Measurements from ENCODE around the gene SLC6A19.

SLC6A19 gene

DNA sequence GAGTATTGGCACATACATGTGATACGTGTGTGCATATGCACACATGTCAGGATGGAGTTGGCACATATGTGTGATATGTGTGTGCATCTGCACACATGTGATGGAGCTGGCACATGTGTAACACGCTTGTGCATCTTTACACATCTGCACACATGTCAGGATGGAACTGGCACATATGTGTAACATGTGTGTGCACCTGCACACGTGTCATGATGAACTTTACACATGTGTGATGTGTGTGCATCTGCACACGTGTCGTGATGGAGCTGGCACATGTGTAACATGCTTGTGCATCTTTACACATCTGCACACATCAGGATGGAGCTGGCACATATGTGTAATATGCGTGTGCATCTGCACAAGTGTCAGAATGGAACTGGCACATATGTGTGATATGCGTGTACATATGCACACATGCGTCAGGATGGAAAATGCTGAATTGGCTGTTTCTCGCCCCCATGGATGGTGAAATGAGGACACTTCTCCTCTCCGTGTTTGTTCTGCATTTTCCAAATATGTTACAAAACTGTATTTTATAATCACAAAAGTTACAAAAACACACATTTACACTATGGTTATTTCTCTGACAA lies 16.3 kb upstream of the SLC6A19 start:
- no peak for DNase-seq
- Histone ChIP-seq H3K27me3 (replicated peaks in 2 of 5; ENCODE audit: control insufficient read depth in 4 of 5, insufficient read depth in 5 of 5, low read length in 4 of 5) (no peaks in the 10 kb centered on the region), H3K9me3 (ENCODE audit: control extremely low read depth in 1 of 5, control insufficient read depth in 4 of 5, insufficient read depth in 2 of 5, low read depth in 1 of 5, low read length in 4 of 5) (no peaks in the 10 kb centered on the region), H3K27ac (ENCODE audit: insufficient read depth in 1 of 2, low read depth in 1 of 2, low read length in 2 of 2, poor library complexity in 1 of 2, severe bottlenecking in 2 of 2) (no peak overlapping the region), H3K36me3 (ENCODE audit: control insufficient read depth in 4 of 4, insufficient read depth in 4 of 4, low read length in 3 of 4) (no peaks in the 10 kb centered on the region), H3K4me3 (ENCODE audit: control insufficient read depth in 1 of 7, extremely low read depth in 1 of 7, insufficient read depth in 4 of 7, low read depth in 2 of 7, low read length in 6 of 7) (no peak overlapping the region), H3K4me1 (ENCODE audit: control extremely low read depth in 1 of 4, control insufficient read depth in 4 of 4, insufficient read depth in 4 of 4, low read length in 3 of 4) (no peaks in the 10 kb centered on the region)
- POLR2A ChIA-PET, result no interaction called here
- WGBS (ENCODE audit: insufficient coverage), result 95% methylated on average over 7 of the region's 10 CpGs
- CTCF ChIA-PET, result interaction anchor here (0.7 to 2.8 kb wide), 6 partner anchors 11 to 263 kb away, joined by 3 to 11 read pairs (median 4); no protein-coding TSS in a partner anchor

GRCh38 chr5:1185629-1186350 lies 15.6 kb upstream of the SLC6A19 start:
- ChIA-PET POLR2A (no interaction called here), CTCF (interaction anchor here (0.7 to 2.8 kb wide), 4 partner anchors 11 to 20 kb away, joined by 3 to 11 read pairs (median 4); no protein-coding TSS in a partner anchor)
- Histone ChIP-seq H3K36me3 (ENCODE audit: control insufficient read depth in 4 of 4, insufficient read depth in 4 of 4, low read length in 3 of 4) (no peaks in the 10 kb centered on the region), H3K4me1 (ENCODE audit: control extremely low read depth in 1 of 4, control insufficient read depth in 4 of 4, insufficient read depth in 4 of 4, low read length in 3 of 4) (peaks cover 0 to 3% (median under 1%) of the 10 kb centered on the region in 4 experiments), H3K9me3 (ENCODE audit: control extremely low read depth in 1 of 5, control insufficient read depth in 4 of 5, insufficient read depth in 2 of 5, low read depth in 1 of 5, low read length in 4 of 5) (no peaks in the 10 kb centered on the region), H3K27ac (ENCODE audit: insufficient read depth in 1 of 2, low read depth in 1 of 2, low read length in 2 of 2, poor library complexity in 1 of 2, severe bottlenecking in 2 of 2) (no peak overlapping the region), H3K27me3 (replicated peaks in 2 of 5; ENCODE audit: control insufficient read depth in 4 of 5, insufficient read depth in 5 of 5, low read length in 4 of 5) (no peaks in the 10 kb centered on the region), H3K4me3 (ENCODE audit: control insufficient read depth in 1 of 7, extremely low read depth in 1 of 7, insufficient read depth in 4 of 7, low read depth in 2 of 7, low read length in 6 of 7) (no peak overlapping the region)
- 86% methylated on average over 12 of the region's 12 CpGs for WGBS (ENCODE audit: insufficient coverage)
- DNase-seq, result peak; percentile 14 to 21 (median 18)

- Histone ChIP-seq H3K27me3 (replicated peaks in 2 of 5; ENCODE audit: control insufficient read depth in 4 of 5, insufficient read depth in 5 of 5, low read length in 4 of 5) (no peaks in the 10 kb centered on the region), H3K9me3 (ENCODE audit: control extremely low read depth in 1 of 5, control insufficient read depth in 4 of 5, insufficient read depth in 2 of 5, low read depth in 1 of 5, low read length in 4 of 5) (no peaks in the 10 kb centered on the region), H3K27ac (ENCODE audit: insufficient read depth in 1 of 2, low read depth in 1 of 2, low read length in 2 of 2, poor library complexity in 1 of 2, severe bottlenecking in 2 of 2) (no peak overlapping the region), H3K4me1 (ENCODE audit: control extremely low read depth in 1 of 4, control insufficient read depth in 4 of 4, insufficient read depth in 4 of 4, low read length in 3 of 4) (peaks cover 0 to 4% (median 2%) of the 10 kb centered on the region in 4 experiments), H3K36me3 (ENCODE audit: control insufficient read depth in 4 of 4, insufficient read depth in 4 of 4, low read length in 3 of 4) (no peaks in the 10 kb centered on the region), H3K4me3 (ENCODE audit: control insufficient read depth in 1 of 7, extremely low read depth in 1 of 7, insufficient read depth in 4 of 7, low read depth in 2 of 7, low read length in 6 of 7) (no peak overlapping the region)
- WGBS (ENCODE audit: insufficient coverage), result 86% methylated on average over 15 of the region's 18 CpGs
- POLR2A ChIA-PET, result no interaction called here
- DNase-seq, result no peak
- CTCF ChIA-PET, result interaction anchor here (2.8 kb wide), 1 partner anchor 12 kb away, joined by 11 read pairs; no protein-coding TSS in a partner anchor
Measured at GRCh38 chr5:1186351-1187233, 14.8 kb upstream of the SLC6A19 start.

DNA sequence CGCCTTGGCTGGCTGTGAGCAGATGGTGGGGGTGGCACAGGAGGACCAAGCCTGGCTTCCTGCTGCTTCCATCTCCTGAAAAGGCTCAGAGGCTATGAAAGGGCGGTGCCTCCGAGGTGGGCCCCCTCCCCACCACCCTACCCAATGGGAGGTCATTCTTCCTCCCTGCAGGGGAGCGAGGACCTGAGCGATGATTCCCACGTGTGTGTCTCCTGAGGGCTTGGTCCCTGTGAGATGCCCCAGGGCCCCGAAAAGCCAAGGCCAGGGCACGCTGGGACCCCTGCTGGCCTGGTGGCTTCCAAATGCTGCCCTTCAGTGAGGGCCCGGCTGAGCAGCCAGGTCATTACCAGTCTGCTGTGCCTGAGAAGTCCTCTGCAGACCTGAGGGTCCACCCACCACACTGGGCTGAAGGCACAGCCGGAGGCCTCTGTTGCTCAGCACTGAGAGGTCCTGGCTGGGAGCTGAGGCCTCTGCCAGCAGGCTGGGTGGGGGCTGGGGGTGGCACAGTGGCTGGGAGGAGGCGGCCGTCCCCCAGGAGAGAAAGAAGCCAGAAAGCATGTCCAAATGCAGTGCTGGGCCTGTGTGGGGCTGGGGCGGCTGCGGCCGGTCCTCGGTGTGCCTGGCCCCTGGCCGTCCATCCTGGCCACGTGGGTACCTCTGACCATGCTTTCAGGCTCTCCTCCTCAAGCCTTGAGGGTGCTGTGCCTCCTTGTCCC lies 14.0 kb upstream of the SLC6A19 start:
- no peak overlapping the region for H3K4me3 ChIP-seq (ENCODE audit: control insufficient read depth in 1 of 7, extremely low read depth in 1 of 7, insufficient read depth in 4 of 7, low read depth in 2 of 7, low read length in 6 of 7)
- H3K36me3 ChIP-seq (ENCODE audit: control insufficient read depth in 4 of 4, insufficient read depth in 4 of 4, low read length in 3 of 4), result no peaks in the 10 kb centered on the region
- ChIA-PET CTCF (interaction anchor here (1.1 to 1.3 kb wide), 2 partner anchors 14 to 178 kb away, joined by 3 to 4 read pairs; no protein-coding TSS in a partner anchor), POLR2A (interaction anchor here (0.9 kb wide), 1 partner anchor 14 kb away, joined by 3 read pairs; no protein-coding TSS in a partner anchor)
- 95% methylated on average over 14 of the region's 18 CpGs for WGBS (ENCODE audit: insufficient coverage)
- no peaks in the 10 kb centered on the region for H3K9me3 ChIP-seq (ENCODE audit: control extremely low read depth in 1 of 5, control insufficient read depth in 4 of 5, insufficient read depth in 2 of 5, low read depth in 1 of 5, low read length in 4 of 5)
- no peak for DNase-seq
- H3K27ac ChIP-seq (ENCODE audit: insufficient read depth in 1 of 2, low read depth in 1 of 2, low read length in 2 of 2, poor library complexity in 1 of 2, severe bottlenecking in 2 of 2), result no peak overlapping the region
- H3K4me1 ChIP-seq (ENCODE audit: control extremely low read depth in 1 of 4, control insufficient read depth in 4 of 4, insufficient read depth in 4 of 4, low read length in 3 of 4), result peaks cover 0 to 4% (median 2%) of the 10 kb centered on the region in 4 experiments
- H3K27me3 ChIP-seq (replicated peaks in 2 of 5; ENCODE audit: control insufficient read depth in 4 of 5, insufficient read depth in 5 of 5, low read length in 4 of 5), result peaks cover 0 to 2% (median 0%) of the 10 kb centered on the region in 5 experiments

DNA sequence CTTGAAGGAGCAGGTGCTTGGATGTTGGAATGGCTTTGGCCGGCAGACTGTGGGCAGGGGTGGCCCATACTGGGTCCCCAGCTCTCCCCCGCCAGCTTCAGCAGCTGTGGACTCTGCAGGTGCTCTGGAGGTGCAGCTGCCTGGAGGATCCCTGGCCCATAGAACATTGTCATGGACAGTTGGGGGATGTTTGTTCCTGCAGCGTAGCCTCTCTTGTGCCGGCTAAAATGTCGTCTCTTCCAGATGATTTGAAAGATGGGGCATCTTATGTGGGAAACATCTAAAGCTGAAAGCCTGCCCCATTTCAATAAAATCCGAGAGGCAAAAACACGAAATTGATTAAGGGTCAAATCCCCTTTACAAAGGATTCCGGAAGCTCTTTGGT lies 13.5 kb upstream of the SLC6A19 start:
- CTCF ChIA-PET, result interaction anchor here (1.1 to 1.3 kb wide), 2 partner anchors 14 to 178 kb away, joined by 3 to 4 read pairs; no protein-coding TSS in a partner anchor
- H3K27ac ChIP-seq (ENCODE audit: insufficient read depth in 1 of 2, low read depth in 1 of 2, low read length in 2 of 2, poor library complexity in 1 of 2, severe bottlenecking in 2 of 2), result no peak overlapping the region
- peaks cover 0 to 4% (median 2%) of the 10 kb centered on the region in 4 experiments for H3K4me1 ChIP-seq (ENCODE audit: control extremely low read depth in 1 of 4, control insufficient read depth in 4 of 4, insufficient read depth in 4 of 4, low read length in 3 of 4)
- DNase-seq, result no peak
- WGBS (ENCODE audit: insufficient coverage), result 100% methylated on average over 5 of the region's 8 CpGs
- H3K4me3 ChIP-seq (ENCODE audit: control insufficient read depth in 1 of 7, extremely low read depth in 1 of 7, insufficient read depth in 4 of 7, low read depth in 2 of 7, low read length in 6 of 7), result no peak overlapping the region
- H3K9me3 ChIP-seq (ENCODE audit: control extremely low read depth in 1 of 5, control insufficient read depth in 4 of 5, insufficient read depth in 2 of 5, low read depth in 1 of 5, low read length in 4 of 5), result no peaks in the 10 kb centered on the region
- peaks cover 0 to 4% (median 2%) of the 10 kb centered on the region in 5 experiments for H3K27me3 ChIP-seq (replicated peaks in 2 of 5; ENCODE audit: control insufficient read depth in 4 of 5, insufficient read depth in 5 of 5, low read length in 4 of 5)
- no peaks in the 10 kb centered on the region for H3K36me3 ChIP-seq (ENCODE audit: control insufficient read depth in 4 of 4, insufficient read depth in 4 of 4, low read length in 3 of 4)
- POLR2A ChIA-PET, result interaction anchor here (0.9 kb wide), 1 partner anchor 15 kb away, joined by 3 read pairs; no protein-coding TSS in a partner anchor

DNA sequence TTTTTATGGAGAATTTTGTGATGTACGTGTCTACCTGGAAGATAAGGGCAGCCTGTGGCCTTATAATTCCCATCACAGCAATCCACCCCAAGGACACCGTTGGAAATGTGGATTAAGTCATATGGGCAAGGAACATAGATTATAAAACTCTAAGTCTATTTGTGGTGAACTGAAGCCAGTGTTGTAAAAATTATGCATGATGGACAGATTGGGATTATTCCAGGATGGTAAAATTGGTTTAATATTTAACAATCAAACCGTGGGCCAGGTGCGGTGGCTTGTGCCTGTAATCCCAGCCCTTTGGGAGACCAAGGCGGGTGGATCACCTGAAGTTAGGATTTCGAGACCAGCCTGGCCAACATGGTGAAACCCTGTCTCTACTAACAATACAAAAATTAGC lies 12.9 kb upstream of the SLC6A19 start:
- Histone ChIP-seq H3K4me3 (ENCODE audit: control insufficient read depth in 1 of 7, extremely low read depth in 1 of 7, insufficient read depth in 4 of 7, low read depth in 2 of 7, low read length in 6 of 7) (no peak overlapping the region), H3K4me1 (ENCODE audit: control extremely low read depth in 1 of 4, control insufficient read depth in 4 of 4, insufficient read depth in 4 of 4, low read length in 3 of 4) (peaks cover 0 to 4% (median 2%) of the 10 kb centered on the region in 4 experiments), H3K36me3 (ENCODE audit: control insufficient read depth in 4 of 4, insufficient read depth in 4 of 4, low read length in 3 of 4) (no peaks in the 10 kb centered on the region), H3K9me3 (ENCODE audit: control extremely low read depth in 1 of 5, control insufficient read depth in 4 of 5, insufficient read depth in 2 of 5, low read depth in 1 of 5, low read length in 4 of 5) (no peaks in the 10 kb centered on the region), H3K27ac (ENCODE audit: insufficient read depth in 1 of 2, low read depth in 1 of 2, low read length in 2 of 2, poor library complexity in 1 of 2, severe bottlenecking in 2 of 2) (no peak overlapping the region), H3K27me3 (replicated peaks in 2 of 5; ENCODE audit: control insufficient read depth in 4 of 5, insufficient read depth in 5 of 5, low read length in 4 of 5) (peaks cover 0 to 8% (median 2%) of the 10 kb centered on the region in 5 experiments)
- CTCF ChIA-PET, result interaction anchor here (1.1 to 1.3 kb wide), 2 partner anchors 15 to 179 kb away, joined by 3 to 4 read pairs; no protein-coding TSS in a partner anchor
- 33% methylated on average over 2 of the region's 6 CpGs for WGBS (ENCODE audit: insufficient coverage)
- POLR2A ChIA-PET, result interaction anchor here (0.9 kb wide), 1 partner anchor 15 kb away, joined by 3 read pairs; no protein-coding TSS in a partner anchor
- DNase-seq, result no peak

Data from common myeloid progenitor, CD34-positive (primary cell).